Uterus (tissue), 2 donors: ENCODE results near the gene NKAIN2.

Experiments
- POLR2A ChIP-seq, 2 donors: fragments of 450-650 bp; IDR thresholded peaks; one replicate each; pipeline ENCODE4 v1.6.1; 2016; ENCODE audit warnings: antibody characterized with exemption in 2 of 2, mild to moderate bottlenecking in 1 of 2, moderate library complexity in 1 of 2
- TF ChIP-seq, protein P1 (sequence below), 4 experiments: fragments of 200-600 bp in 2 of 4; fragments of 450-650 bp in 2 of 4; sonication (generic) in 2 of 4; IDR thresholded peaks; one replicate each; pipeline ENCODE4 v1.5.1; 2016 to 2019; ENCODE audit warnings: antibody characterized with exemption in 4 of 4, mild to moderate bottlenecking in 2 of 4, moderate library complexity in 1 of 4

DNA sequence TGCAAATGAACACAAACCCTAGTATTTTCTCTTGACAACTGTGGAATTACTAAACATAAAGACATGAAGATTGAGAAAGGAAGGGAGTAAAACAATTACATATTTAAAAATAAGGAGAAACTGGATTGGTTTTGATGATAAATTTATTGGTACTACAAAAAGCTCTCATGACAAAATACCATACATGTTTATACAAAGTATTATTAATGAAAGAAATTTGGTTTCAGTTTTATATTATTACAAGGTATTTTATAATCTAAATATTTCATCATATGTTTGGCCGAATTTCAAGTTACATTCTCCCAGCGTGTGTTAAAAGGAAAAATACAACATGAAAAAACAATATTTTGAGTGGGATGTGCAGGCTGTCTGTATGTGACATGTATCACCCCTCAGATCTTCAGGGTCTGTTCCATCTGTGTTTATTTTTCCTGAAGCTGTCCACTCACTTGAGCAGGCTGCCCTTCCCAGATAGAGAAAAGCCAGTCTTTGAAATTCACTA, 568.4 kb downstream of the NKAIN2 start:
- TF ChIP-seq, protein P1, sequence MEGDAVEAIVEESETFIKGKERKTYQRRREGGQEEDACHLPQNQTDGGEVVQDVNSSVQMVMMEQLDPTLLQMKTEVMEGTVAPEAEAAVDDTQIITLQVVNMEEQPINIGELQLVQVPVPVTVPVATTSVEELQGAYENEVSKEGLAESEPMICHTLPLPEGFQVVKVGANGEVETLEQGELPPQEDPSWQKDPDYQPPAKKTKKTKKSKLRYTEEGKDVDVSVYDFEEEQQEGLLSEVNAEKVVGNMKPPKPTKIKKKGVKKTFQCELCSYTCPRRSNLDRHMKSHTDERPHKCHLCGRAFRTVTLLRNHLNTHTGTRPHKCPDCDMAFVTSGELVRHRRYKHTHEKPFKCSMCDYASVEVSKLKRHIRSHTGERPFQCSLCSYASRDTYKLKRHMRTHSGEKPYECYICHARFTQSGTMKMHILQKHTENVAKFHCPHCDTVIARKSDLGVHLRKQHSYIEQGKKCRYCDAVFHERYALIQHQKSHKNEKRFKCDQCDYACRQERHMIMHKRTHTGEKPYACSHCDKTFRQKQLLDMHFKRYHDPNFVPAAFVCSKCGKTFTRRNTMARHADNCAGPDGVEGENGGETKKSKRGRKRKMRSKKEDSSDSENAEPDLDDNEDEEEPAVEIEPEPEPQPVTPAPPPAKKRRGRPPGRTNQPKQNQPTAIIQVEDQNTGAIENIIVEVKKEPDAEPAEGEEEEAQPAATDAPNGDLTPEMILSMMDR (IDR thresholded peaks at IDR 0.05), result no peak
- TF ChIP-seq POLR2A (IDR thresholded peaks at IDR 0.05), result no peak
